GM12878 (cell line): ENCODE data around the gene SPPL2B. TPM values are rescaled to one million over a fixed set of nuclear protein-coding genes. Genes with fewer than 3 reads are reported as not detected.

ENCODE experiments used
- BHLHE40 ChIP-seq, 2 experiments: fragments of 450-650 bp in 1 of 2; IDR thresholded peaks; 2 replicates each; pipeline ENCODE4 v1.6.1; 2011 to 2017; ENCODE audit warnings: low read depth in 2 of 2, borderline replicate concordance in 1 of 2, improper control_type of control experiment in 1 of 2, low read length in 1 of 2, mild to moderate bottlenecking in 1 of 2
- BRCA1 ChIP-seq: IDR thresholded peaks from 2 replicates; pipeline ENCODE4 v1.6.1; 2011; ENCODE audit warnings: low read depth, low read length, improper control_type of control experiment
- CEBPZ ChIP-seq: fragments of 150-350 bp; IDR thresholded peaks from 2 replicates; pipeline ENCODE4 v1.6.1; 2016; ENCODE audit warnings: low read depth, low read length
- CHD1 ChIP-seq: IDR thresholded peaks from 2 replicates; pipeline ENCODE4 v1.6.1; 2012; ENCODE audit warnings: low read depth, low read length, improper control_type of control experiment
- CHD4 ChIP-seq: fragments of 200-600 bp; sonication (generic); IDR thresholded peaks from 2 replicates; pipeline ENCODE4 v1.6.1; 2016; ENCODE audit warnings: mild to moderate bottlenecking
- FOXM1 ChIP-seq: IDR thresholded peaks from 2 replicates; pipeline ENCODE4 v1.6.1; 2012; ENCODE audit warnings: low read depth, mild to moderate bottlenecking, inconsistent platforms, low read length, moderate library complexity
- HDAC6 ChIP-seq: fragments of 200-600 bp; sonication (generic); IDR thresholded peaks from one replicate; pipeline ENCODE4 v1.8.0; 2017; ENCODE audit warnings: antibody characterized with exemption; ENCODE audit not compliant: unreplicated experiment
- HDGF ChIP-seq: fragments of 450-650 bp; IDR thresholded peaks from 2 replicates; pipeline ENCODE4 v1.6.1; 2016; ENCODE audit warnings: antibody characterized with exemption
- LARP7 ChIP-seq: fragments of 450-650 bp; IDR thresholded peaks from 2 replicates; pipeline ENCODE4 v1.6.1; 2017; ENCODE audit warnings: mild to moderate bottlenecking
- MYB ChIP-seq: fragments of 150-350 bp; IDR thresholded peaks from 2 replicates; pipeline ENCODE4 v1.6.1; 2014; ENCODE audit warnings: mild to moderate bottlenecking, low read depth, low read length, borderline replicate concordance
- NR2C2 ChIP-seq: IDR thresholded peaks from 2 replicates; pipeline ENCODE4 v1.6.1; 2011; ENCODE audit warnings: borderline replicate concordance, low read depth; ENCODE audit not compliant: control insufficient read depth, insufficient read length
- NR2F1 ChIP-seq: fragments of 450-650 bp; conservative IDR thresholded peaks from 2 replicates; pipeline ENCODE4 v1.6.1; 2017; ENCODE audit warnings: mild to moderate bottlenecking
- PAX5 ChIP-seq: IDR thresholded peaks from 2 replicates; pipeline ENCODE4 v1.6.1; 2011; ENCODE audit warnings: low read depth, low read length, borderline replicate concordance
- PKNOX1 ChIP-seq: fragments of 450-650 bp; IDR thresholded peaks from 2 replicates; pipeline ENCODE4 v1.6.1; 2016; ENCODE audit warnings: mild to moderate bottlenecking
- POLR2AphosphoS5 ChIP-seq: IDR thresholded peaks from 2 replicates; pipeline ENCODE4 v1.6.1; 2011; ENCODE audit warnings: mild to moderate bottlenecking, low read length, inconsistent platforms
- SREBF1 ChIP-seq: IDR thresholded peaks from 2 replicates; pipeline ENCODE4 v1.6.1; 2012; ENCODE audit warnings: mild to moderate bottlenecking, low read length
- STAT3 ChIP-seq: IDR thresholded peaks from 2 replicates; pipeline ENCODE4 v1.6.1; 2011; ENCODE audit warnings: low read depth, low read length, improper control_type of control experiment
- ZSCAN29 ChIP-seq: fragments of 450-650 bp; IDR thresholded peaks from 2 replicates; pipeline ENCODE4 v1.6.1; 2017; ENCODE audit warnings: mild to moderate bottlenecking, moderate library complexity
- ZZZ3 ChIP-seq: IDR thresholded peaks from 2 replicates; pipeline ENCODE4 v1.6.1; 2011; ENCODE audit warnings: low read depth; ENCODE audit not compliant: control insufficient read depth, insufficient read length
- polyA plus RNA-seq, 11 experiments: library from polyadenylated mRNA; depleted of rRNA in 4 of 11; unstranded in 6 of 11; stranded (reverse) in 5 of 11; fragments of >200 nt; fragmentation: Nextera tagmentation in 4 of 11; fragmentation: Illumina TruSeq in 1 of 11; extraction: Ambion mirVana in 4 of 11; extraction: Trizol in 1 of 11; gene quantifications; 1 replicate in 1 of 11; 2 replicates in 10 of 11; pipeline versions ENCODE4 v1.2.1 to v1.2.3, GENCODE V29; 2011 to 2016; ENCODE audit warnings: inconsistent platforms in 2 of 11, missing spikeins in 2 of 11, low read depth in 1 of 11
- total RNA-seq, 4 experiments: library from RNA; depleted of rRNA in 3 of 4; stranded (reverse); fragments of >200 nt in 3 of 4; fragmentation: Illumina TruSeq in 1 of 4; extraction: Trizol in 1 of 4; gene quantifications; 2 replicates each; pipeline versions ENCODE4 v1.2.1 to v1.2.3, GENCODE V29; 2013 to 2021

SPPL2B gene
- total and polyA plus RNA-seq, 10 of the 15 experiments (the other 5 are each of a cell fraction or from before 2014, with no cell fraction given) = 0.29 to 56.5 (median 18.3) TPM

- TF ChIP-seq LARP7 (0 out of 2 replicates have a peak, but pooled peaks have one; percentile 28), ZZZ3 (no peak), STAT3 (no peak), HDAC6 (no peak), NR2C2 (no peak), MYB (no peak), NR2F1 (peak; percentile 19; the same call in 1 of the 2 replicates), HDGF (peak; percentile 86), CEBPZ (no peak), BRCA1 (no peak), CHD4 (no peak), ZSCAN29 (no peak), SREBF1 (no peak), BHLHE40 (IDR thresholded peaks at IDR 0.05; ENCODE audit: borderline replicate concordance in 1 of 2, low read depth in 2 of 2, low read length in 1 of 2) (peak in 1 of 2 experiments; percentile 36; a peak in 1 of 4 replicates), CHD1 (no peak), POLR2AphosphoS5 (peak; percentile 64), FOXM1 (no peak), PKNOX1 (no peak), PAX5 (no peak)
- TF ChIP-seq, all 136 proteins: peak for 8
Observed at GRCh38 chr19:2288818-2289713, 39.4 kb upstream of the SPPL2B start (continued).
